Measurements from ENCODE around the gene CRABP1. TPM values are rescaled to one million over a fixed set of nuclear protein-coding genes. Genes with fewer than 3 reads are reported as not detected.

The CRABP1 gene
- total RNA-seq, 4 donors from 2014 or later, result not detected

DNA sequence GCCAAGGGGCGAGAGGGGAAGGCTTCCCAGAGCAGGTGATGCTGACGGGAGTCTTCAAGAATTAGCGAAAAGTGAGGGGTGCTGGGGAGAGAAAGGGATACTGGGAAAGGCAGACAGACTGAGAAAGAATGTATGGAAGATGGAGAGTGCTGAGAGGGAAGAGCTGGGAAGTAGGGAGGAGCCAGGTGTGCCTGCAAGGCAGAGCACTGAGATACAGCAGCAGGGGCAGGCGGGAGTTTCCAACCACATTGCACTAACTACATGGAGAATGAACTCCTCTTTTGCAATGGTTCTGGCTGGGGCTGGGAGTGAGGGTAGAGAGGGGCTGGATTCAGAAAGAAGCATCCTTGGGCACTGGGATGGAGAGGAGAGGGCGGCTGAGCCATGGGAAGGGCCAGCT, 16.0 kb upstream of the CRABP1 start:
- TF ChIP-seq, protein P1, sequence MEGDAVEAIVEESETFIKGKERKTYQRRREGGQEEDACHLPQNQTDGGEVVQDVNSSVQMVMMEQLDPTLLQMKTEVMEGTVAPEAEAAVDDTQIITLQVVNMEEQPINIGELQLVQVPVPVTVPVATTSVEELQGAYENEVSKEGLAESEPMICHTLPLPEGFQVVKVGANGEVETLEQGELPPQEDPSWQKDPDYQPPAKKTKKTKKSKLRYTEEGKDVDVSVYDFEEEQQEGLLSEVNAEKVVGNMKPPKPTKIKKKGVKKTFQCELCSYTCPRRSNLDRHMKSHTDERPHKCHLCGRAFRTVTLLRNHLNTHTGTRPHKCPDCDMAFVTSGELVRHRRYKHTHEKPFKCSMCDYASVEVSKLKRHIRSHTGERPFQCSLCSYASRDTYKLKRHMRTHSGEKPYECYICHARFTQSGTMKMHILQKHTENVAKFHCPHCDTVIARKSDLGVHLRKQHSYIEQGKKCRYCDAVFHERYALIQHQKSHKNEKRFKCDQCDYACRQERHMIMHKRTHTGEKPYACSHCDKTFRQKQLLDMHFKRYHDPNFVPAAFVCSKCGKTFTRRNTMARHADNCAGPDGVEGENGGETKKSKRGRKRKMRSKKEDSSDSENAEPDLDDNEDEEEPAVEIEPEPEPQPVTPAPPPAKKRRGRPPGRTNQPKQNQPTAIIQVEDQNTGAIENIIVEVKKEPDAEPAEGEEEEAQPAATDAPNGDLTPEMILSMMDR (IDR thresholded peaks at IDR 0.05; ENCODE audit: low read depth), result no peak

DNA sequence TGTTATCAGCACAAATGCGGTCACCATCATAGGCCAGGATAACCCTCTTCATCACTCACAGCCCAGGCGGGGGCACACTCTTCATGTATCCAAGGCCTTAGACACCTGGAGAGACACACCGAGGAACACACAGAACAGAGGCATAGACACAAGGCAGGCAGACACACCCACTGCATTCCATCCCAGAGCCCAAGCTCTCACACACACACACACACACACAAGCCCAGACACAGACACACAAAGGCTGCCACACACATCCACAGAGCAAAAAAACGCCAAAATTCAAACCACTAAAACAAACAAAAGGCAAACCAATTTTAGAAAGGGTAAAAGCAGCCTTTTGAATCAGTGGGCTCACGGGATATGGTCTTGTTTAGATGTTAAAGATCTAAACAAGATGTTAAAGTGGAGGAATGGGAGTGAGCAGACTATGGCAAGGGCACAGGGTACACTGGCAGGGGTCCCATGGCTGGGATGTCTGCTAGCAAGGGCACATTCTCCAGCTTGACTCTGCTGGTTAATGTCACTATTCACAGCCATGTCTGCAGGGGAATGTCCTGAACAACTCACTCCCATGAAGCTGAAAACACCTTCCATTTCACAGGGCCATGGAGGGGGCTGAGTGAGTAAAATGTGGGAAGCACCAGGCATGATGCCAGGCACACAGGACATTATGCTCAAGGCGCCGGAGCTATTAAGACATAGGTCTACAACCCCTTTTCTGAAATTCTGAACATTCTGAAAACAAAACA, 14.9 kb upstream of the CRABP1 start:
- TF ChIP-seq, protein P1 (IDR thresholded peaks at IDR 0.05; ENCODE audit: low read depth), result no peak

DNA sequence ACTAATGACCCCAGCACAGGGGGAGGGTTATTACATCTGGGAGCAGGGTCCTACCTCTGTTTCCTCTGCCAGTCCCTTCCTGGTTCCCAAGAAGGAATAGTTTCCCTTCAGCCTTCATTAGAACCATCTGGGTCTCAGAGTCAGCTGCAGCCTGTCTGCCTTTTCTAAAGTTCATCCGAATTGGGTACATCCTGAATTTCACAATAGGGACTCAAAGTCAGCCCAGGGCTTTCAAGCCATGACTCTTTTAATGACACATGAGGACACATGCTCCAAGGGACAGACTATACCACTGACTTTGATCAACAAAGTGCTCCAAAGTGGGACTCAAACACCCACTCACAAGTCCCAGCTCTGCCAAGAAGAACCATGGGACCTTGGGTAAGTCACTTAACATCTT, 12.7 kb upstream of the CRABP1 start:
- TF ChIP-seq, protein P1 (IDR thresholded peaks at IDR 0.05; ENCODE audit: low read depth), result no peak

DNA sequence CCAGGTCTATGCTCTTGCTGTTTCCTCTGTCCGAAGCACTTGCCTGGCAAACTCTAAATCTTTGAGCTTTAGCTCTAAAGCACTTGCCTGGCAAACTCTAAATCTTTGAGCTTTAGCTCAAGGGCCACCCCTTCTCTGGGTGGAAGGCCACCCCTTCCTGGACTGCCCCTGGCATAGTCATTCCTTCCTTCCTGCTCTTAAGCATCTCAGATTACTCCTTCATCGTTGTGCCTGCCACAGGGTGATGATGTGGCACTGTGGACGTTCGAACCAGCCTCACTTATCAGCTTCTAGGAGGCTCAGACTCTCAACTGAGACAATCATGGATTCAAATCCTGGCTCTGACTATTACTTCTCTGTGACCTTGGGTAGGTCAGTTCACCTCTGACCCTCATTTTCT, 10.5 kb upstream of the CRABP1 start:
- TF ChIP-seq, protein P1 (IDR thresholded peaks at IDR 0.05; ENCODE audit: low read depth), result no peak

DNA sequence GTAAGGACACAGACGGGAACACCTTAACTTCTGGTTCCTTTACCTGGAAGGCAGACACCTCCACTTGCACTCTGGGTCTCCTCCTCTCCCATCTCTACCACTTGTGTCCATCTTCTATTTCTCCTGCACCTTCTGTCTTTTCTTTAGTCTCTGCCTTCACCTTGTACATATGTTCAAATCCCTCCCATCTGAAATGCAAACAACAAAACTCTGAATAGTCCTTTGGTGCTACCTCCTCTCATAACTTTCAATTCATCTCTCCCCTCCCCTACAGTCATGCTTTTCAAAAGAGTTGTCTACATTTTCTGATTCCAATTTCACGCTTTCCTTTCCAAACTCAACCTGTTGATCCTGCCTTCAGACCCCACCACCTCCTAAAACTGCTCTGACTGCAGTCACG, 5.3 kb upstream of the CRABP1 start:
- TF ChIP-seq, protein P1 (IDR thresholded peaks at IDR 0.05; ENCODE audit: low read depth), result no peak

DNA sequence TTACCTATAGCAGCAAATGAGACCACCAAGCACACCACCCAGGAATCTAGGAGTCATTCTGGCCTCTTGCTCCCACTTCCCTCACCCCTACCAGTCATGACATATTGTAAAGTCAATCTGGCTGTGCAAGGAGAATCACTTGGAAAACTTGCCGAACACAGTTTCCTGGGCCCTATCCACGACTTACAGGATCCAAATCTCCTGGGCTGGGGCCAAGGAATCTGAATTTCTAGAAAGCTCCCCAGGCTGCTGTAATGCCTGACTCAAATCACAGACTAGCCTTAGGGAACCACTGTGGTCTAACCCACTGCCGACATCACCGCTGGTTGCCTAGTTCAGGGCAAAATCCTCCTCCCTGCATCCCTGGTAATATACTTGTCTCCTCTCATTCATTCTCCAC, 4.2 kb upstream of the CRABP1 start:
- TF ChIP-seq, protein P1 (IDR thresholded peaks at IDR 0.05; ENCODE audit: low read depth), result no peak

DNA sequence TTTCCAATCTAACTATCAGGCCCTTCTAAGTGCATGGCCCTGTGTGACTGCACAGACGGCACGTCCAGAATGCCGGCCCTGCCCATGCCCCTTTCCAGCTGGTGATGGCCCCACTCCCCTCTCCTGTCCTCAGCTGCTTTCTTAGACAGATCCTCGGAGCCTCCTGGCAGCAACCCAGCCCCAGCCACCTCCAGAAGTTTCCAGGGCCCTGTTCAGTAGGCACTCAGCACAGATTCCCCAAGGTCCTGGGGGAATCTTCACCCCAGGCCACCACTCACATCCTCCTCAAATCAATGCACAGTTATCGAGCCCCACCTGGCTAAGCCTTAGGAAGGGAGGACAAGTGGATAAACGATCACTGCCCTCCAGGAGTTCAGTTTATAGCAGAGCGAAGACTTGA, 1.4 kb upstream of the CRABP1 start:
- TF ChIP-seq, protein P1 (IDR thresholded peaks at IDR 0.05; ENCODE audit: low read depth), result no peak

Data from subcutaneous adipose tissue (tissue), 4 donors.